Skin of body (tissue), 2 donors: ENCODE data around the gene CCDC170. TPM values are rescaled to one million over a fixed set of nuclear protein-coding genes. Genes with fewer than 3 reads are reported as not detected.
"Not testable (repeated sequence)": the region's sequence is repeated elsewhere in the genome, so short reads cannot be mapped to it uniquely, and the experiment has no call there.

Experiments used
- DNase-seq: peaks from one replicate; lab custom pipeline; 2025; lab: John Stamatoyannopoulos, UW
- total RNA-seq: library from RNA; depleted of rRNA; stranded (reverse); fragments of >200 nt; gene quantifications from one replicate; pipeline ENCODE4 v1.2.3, GENCODE V29; 2014

CCDC170 gene
- total RNA-seq, 1 donor from 2014 or later: 1.9 TPM

DNA sequence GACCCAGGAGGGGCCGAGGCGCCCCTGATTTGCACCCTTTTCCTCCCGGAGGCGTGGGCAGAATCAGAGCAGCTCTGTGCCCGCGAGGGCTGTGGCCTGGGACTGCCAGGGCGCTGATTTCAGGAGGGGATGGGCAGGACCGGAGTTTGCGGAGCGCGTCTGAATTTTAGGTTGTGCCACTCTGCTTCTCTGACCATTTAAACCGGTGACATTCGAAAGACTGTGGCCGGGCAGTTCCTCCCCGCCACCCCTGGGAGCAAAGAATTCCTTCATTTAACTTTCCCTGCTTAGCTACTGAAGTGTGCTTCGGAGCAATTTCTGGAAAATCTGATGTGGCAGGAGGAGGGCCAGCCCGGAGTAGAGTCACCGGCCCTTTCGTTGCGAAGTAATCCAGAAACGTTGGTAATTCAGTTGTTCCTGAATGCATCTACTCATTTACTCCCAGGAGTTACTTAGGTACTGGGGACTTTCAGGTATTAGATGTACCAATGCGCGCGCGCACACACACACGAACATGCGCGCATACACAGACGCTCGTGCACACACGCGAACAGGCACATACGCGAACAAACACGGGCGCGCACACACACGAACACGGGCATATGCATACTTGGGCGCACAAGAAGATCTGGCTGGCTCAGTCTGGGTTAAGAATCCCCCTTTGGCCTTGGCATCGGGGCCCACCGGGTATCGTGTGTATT lies 568 bp downstream of the CCDC170 start:
- peak; percentile 62 for DNase-seq

DNA sequence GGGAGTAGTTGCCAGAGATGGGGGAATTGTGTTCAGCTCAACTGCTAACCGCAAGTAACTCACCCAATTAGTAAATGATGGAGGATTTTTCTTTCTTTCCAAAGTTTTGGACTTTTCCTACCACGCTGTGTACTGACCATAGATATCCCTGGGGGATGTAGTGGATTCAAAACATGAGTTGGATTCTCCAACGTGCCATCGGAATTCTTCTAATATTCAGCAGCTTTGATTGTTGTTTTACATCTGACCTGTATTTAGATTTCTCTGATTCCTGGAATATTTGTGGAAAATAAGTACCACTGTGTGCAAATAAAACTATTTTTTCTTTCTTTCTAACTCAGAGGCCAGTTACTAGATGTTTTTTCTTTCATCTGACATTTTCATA lies 1.1 kb downstream of the CCDC170 start:
- no peak for DNase-seq

DNA sequence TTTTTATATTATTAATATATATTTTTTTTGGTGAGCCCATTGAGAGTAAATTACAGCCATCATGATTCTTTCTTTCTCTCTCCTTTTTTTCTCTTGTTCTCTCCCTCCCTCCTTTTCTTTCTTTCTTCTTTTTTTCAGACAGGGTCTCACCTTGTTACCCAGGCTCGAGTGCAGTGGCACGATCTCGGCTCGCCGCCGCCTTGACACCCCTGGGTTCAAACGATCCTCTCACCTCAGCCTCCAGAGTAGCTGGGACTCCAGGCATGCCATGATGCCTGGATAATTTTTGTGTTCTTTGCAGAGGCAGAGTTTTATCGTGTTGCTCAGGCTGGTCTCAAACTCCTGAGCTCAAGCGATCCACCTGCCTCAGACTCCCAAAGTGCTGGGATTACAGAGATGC lies 1.6 kb downstream of the CCDC170 start:
- no peak for DNase-seq

DNA sequence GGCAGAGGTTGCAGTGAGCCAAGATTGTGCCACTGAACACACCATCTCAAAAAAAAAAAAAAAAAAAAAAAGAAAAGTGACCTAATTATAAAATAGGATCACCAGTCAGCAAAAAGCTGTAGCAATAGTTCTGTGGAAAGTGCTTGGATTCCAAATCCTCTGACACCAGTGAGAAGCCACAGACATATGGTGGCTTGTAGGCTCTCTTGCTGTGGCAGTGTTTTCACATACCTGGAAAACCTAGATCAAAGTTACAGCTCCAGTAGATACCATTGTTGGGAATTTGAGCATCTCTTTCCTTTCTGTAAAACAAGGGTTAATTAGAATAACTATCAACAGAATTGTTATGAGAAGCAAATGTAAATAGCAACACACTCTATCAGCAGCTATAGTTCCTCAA lies 4.1 kb downstream of the CCDC170 start:
- DNase-seq: no peak

DNA sequence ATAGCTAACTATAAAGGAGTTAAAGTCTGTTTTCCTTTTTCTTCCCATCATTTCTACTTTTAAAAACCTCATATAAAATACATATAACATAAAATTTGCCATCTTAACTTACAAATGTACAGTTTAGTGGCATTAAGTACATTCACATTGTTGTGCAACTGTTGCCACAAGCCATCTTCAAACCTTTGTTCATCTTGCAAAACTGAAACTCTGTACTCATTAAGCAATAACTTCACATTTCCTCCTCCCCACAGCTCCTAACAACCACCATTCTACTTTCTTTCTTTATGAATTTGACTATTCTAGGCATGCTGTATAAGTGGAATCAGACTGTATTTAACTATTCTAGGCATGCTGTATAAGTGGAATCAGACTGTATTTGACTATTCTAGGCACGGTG lies 4.5 kb downstream of the CCDC170 start:
- DNase-seq: no peak

DNA sequence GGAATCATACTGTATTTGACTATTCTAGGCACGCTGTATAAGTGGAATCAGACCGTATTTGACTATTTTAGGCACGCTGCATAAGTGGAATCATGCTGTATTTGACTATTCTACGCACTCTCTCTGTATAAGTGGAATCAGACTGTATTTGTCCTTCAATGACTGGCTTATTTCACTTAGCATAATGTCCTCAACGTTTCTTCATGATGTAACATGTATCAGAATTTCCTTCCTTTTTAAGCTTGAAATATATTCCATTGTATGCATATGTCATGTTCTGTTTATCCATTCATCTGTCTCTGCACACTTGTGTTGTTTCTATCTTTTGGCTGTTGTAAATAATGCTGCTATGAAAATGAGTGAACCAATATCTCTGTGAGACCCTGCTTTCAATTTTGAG lies 5.7 kb downstream of the CCDC170 start:
- DNase-seq: peak; percentile 35

DNA sequence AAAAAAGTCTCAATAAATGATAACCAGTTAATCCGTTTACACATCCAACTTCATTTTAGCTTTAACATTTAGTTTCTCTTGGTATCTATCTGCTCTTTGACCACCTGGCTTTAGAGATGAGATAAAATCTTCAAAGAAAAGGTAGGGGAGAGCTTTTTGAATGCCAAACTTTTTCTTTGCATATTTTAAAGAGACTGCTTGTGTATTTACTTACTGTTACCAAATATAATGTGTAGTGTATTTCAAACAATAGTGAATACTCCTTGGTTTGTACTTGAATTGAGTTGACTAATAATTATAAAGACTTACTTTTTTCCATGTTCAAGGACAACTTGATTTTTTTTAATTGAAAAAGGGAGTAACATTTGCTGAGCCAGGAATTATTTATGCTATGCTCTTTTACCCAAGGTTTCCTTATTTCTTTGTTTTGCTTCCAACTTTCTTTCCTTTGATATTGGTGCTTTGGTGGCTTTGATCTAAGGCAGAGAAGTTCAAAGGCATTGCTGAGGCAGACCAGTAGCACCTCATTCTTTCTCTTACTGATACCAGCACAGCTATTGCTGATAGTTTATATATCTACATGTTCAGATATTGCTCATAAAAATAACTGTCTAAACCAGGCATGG lies 7.8 kb downstream of the CCDC170 start:
- no peak for DNase-seq

DNA sequence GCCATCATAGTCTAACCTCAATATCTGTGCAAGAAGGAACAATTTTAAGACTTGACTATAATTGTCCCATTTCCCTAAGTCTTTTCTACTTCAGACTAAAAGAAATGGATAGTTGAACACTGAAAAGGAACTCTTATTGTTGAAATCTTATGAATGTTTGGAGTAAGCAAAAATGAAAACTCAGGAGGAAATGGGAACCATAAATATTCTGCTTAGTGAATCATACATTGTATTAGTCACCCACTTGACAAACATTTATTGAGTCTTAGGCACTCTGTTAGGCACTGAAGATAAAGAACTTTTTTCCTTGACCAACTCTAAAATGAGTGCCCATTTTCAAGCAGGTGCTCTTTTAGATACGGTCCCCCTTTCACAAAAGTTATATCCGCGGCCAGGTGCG lies 8.7 kb downstream of the CCDC170 start:
- DNase-seq: no peak

DNA sequence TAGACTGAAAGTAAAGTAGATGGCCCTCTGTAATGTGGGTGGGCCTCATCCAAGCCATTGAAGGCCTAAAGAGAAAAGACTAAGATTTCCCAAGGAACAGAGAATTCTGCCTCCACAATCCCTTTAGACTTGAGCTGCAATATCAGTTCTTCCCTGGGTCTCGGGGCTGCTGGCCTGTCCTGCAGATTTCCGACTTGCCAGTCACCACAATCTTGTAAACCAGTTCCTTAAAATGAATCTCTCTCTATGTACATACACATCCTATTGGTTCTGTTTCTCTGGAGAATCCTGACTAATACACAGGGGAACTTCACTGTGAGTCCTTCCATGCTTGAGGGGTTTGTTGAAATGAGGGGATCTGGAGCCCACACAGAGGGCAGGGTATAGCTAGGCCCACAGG lies 12.9 kb downstream of the CCDC170 start:
- no peak for DNase-seq

DNA sequence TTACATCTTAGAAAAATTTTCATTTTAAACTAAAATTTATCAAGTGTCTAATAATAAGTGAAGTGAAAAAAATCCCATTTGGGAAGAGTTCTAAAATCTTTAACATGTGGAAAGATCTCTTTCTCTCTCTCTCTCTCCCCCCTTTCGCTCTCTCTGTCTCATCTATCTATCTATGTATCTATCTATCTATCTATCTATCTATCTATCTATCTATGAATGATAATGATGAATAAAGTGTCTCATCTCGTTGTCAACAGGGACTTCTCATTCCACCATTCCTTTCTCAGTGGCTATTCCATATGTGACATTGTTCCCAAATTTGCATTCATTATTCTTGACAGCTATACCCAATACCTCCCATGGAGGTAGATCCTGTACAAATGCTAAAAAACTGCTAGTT lies 15.2 kb downstream of the CCDC170 start:
- DNase-seq: no peak

DNA sequence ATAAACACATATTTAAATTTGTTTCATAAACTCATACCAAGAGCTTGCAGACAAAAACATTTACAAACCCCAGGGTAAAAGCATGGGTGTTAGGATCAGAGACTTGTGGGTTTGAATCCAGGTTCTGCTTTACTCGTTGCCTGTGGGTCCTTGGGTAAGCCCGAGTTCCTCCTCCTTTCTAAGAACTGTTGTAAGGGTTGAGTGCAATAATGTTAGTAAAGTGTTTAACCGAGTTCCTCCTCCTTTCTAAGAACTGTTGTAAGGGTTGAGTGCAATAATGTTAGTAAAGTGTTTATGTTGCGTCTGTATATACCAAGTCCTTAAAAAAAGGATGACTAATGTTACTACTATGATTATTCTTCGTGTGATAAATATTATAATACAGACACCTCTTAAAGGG lies 18.7 kb downstream of the CCDC170 start:
- DNase-seq: no peak

DNA sequence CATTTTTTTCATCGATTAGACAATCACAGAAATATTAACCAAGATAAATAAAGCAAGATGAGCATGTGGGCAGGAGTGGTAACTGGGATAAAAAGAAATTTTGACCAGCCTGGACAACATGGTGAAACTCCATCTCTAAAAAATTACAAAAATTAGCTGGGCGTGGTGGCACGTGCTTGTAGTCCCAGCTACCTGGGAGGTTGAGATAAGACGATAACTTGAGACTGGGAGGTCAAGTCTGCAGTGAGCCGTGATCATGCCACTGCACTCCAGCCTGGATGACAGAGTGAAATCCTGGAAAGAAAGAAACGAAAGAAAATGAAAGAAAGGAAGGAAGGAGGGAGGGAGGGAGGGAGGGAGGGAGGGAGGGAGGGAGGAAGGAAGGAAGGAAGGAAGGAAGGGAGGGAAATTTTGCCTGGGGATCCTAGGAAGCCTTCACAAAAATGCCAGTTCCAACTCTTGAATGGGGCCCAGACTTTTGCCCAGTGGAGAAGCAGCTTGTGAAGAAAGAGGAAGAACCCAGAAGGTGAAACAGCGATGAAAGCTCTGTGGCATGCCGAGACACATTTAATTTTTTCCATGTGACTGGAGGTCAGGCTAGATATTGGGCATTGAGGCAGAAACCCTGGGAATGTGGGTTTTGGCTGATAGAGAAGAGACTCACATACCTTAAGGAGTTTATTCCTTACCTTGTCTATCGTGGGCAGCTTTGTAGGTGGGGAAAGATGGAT lies 20.3 kb downstream of the CCDC170 start:
- no peak for DNase-seq

DNA sequence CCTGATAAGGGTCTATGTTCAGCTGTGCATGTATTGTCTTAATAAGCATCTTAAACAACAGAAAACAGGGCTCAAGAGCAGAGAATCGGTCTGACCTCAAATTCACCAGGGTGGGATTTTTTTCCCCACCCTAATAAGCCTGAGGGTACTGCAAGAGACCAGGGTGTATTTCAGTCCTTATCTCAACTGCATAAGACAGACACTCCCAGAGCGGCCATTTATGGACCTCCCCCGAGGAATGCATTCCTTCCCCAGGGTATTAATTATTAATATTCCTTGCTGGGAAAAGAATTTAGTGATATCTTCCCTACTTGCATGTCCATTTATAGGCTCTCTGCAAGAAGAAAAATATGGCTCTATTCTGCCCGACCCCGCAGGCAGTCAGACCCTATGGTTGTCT lies 25.2 kb downstream of the CCDC170 start:
- DNase-seq: not testable (repeated sequence)

DNA sequence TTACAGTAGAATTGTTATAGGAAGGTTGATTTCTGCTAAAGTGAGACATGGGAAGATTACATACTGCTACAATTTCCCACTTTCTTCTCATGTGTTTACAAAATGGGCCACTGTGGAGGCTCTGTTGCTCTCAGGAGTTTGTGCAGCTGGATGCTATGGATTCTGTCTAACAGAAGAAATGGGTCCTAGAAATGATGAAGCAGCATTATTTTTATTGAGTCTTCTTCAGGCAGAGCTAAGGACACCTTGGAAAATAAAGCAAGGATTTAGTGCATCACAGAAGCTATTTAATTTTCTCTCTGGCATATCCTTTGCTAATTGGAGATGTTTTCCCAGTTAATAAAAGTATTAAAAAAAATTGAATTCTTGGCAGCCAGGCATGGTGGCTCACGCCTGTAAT lies 29.2 kb downstream of the CCDC170 start:
- no peak for DNase-seq

DNA sequence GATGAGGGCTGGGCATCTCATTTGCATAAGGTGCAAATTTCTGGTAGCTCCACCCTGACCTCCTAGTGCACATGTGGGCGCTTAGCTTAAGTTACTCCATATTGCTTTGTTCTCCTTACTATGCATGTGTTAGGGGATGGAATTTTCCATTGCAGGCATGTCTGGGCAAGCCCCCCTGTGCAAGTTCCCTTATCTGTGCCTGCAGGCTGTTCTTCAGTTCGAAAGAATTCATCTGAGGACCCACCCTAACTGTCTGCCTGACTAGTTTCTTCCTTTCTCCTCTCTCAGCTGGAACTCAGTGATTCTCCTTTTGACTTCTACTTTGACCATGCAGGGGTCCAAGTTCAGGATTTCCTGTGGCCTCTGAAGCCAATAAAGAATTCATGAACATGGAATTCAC lies 30.2 kb downstream of the CCDC170 start:
- DNase-seq: no peak

DNA sequence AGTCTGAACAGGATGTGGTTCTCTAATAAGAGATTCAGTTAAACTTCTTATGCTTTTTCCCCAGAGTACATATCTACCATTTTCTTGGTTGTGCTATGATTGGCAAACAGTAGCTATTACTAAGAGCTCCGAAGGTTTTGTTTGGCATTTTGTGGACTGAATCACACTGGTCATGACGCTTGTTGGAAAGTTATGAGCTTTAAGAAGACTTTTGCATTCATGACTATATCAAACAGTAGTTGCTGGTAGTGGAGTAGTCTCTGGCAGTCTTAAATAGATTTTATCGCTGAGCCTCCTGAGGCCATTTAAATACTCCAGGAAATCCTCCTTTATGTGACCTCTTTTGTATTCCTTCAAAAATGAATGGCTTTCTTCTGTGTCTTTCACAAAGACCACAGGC lies 40.8 kb downstream of the CCDC170 start:
- no peak for DNase-seq

DNA sequence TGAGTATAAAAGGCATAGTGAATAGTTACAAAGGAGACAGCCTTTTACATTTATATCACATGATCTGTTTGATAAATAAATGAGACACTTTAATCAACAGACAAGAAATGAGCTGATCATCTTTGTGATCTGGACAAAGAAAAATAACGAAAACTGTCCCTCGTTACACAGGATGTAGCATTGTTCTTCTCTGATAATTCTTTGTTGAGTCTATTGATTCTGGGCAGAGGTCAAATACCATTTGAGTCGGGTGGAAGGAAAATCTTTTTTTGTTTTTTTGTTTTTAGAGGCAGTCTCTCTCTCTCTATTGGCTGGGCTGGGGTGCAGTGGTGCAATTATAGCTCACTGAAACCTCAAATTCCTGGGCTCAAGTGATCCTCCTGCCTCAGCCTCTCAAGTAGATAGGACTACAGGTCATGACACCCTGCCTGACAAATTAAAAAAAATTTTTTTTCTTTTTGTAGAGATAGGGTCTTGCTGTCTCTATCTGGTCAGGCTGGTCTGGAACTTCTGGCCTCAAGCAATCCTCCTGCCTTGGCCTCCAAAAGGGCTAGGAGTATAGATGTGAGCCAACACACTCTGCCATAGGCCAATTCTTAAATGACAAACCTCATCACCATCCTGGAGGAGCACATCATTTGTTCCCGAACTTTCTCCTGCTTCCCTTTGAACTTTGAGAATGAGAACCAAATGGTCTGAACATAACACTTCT lies 41.8 kb downstream of the CCDC170 start:
- DNase-seq: no peak

DNA sequence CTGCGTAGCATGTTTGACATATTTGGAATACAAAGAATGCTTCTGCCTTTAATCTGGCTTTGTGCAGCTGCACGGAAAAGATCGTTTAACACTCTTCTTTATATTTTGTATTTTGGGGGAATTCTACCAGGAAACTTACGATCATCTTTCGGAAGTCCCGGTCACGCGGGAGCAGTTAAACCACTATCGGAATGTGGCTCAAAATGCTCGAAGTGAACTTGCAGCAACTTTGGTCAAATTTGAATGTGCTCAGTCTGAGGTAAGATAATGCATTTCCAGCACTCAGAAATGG lies 42.3 kb downstream of the CCDC170 start:
- no peak for DNase-seq

DNA sequence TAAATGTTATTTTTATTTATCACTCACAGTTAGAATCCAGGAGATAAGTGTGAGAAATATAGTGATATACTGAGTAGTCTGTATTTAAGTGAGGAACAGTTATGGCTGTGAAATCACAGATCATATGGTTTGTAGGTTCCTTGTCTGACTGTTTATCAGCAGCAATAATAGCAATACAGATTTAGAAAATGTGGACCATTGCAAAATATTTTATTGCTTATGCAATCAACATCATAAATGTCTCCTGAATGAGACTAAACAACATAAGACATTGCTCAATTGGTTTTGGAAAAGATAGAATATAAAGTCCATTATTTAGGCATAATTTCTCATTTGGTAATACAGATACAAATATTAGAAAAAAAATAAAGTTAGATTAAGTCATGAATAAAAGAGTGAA lies 43.7 kb downstream of the CCDC170 start:
- no peak for DNase-seq

DNA sequence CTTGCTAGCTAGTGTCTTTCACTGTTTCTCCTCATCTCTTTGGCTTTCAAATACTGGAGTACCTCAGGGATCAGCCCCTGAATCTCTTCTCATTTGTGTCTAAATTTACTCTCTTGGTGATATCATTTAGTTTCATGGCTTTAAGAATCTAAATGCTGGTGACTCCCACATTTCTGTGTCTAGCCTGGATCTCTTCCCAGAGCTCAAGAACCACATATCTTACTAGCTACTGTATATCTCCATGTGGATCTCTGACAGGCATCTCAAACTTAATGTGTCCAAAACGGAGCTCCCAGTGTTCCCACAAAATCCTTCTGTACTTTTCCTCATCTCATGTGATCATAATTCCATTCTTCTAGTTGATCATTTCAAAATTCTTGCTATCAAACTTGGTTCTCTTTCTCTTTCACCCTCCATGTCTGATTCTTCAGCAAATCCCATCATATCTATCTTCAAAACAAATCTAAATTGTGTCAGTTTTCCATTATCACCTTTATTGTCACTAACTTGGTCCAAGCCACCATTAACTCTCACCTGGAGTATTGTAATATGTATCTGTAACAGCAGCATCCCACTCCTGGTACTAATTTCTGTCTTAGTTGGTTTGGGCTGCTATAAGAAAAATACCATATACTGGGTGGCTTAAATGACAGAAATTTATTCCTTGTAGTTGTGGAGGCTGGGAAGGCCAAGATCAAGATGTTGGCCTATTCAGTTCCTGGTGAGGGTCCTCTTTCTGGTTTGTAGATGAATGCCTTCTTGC lies 45.9 kb downstream of the CCDC170 start:
- DNase-seq: no peak

DNA sequence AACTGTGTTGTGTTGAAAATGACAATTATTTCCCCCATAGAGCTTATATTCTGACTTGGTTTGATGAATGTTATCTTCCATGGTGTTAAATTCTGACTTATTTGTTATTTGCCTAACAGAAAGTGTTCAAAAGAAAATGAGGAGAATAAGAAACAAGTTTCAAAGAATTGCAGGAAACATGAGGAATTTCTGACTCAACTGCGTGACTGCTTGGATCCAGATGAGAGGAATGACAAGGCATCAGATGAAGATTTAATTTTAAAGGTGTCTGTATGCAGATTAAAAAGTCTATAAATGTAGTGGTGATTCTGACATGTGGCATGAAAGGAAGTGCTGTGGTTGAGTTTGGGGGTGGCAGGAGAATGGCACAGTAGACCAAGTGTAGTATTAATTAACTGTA lies 50.6 kb downstream of the CCDC170 start:
- no peak for DNase-seq

DNA sequence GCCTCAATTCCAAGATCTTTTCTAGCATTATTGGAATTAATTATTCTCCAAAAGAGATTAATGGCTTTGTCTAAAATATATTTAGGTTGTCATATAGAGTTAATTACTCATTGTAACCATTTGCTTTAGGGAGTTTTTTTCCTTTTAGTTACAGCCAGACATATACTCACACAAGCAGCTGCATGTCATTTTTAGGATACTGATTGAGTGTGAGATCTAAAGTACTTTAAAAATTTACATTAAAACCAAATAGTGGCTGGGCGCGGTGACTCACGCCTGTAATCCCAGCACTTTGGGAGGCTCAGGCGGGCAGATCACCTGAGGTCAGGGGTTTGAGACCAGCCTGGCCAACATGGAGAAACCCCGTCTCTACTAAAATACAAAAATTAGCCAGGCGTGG lies 51.1 kb downstream of the CCDC170 start:
- not testable (repeated sequence) for DNase-seq
